ENCODE measurements around the gene NME3.

- no peak for TF ChIP-seq CTCF (IDR thresholded peaks at IDR 0.05)
- no peak for TF ChIP-seq EP300 (IDR thresholded peaks at IDR 0.05)
Measured at GRCh38 chr16:1749152-1750117, 21.9 kb downstream of the NME3 start.

All from ovary (tissue), 3 donors.